HG03060 (cell line): ENCODE measurements around the gene GPI.

Experiments used
- ATAC-seq: cut with Tn5 transposase; IDR thresholded peaks from one replicate; pipeline ENCODE4 v1.9.1; 2021; ENCODE audit warnings: low read depth, moderate number of reproducible peaks; ENCODE audit not compliant: unreplicated experiment

Gene GPI

DNA sequence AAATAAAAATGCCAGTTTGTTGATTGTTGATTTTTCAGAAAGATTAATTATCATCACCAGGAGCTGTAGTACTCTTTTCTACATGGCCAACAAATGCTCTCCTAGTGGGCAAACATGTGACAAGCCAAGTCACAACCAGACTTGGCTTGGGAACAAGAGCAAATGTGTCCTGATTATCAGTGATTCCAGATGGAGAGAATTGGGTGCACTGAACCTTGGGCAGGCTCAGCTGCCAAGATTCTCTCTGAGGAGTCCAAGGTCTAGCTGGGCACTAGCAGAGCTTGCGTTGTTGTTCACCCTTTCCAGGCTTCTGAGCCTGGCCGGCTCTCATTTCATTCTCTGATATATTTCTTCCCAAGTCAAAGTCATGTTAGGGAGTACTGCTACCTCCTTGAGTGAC, 27.3 kb upstream of the GPI start:
- no peak for ATAC-seq

DNA sequence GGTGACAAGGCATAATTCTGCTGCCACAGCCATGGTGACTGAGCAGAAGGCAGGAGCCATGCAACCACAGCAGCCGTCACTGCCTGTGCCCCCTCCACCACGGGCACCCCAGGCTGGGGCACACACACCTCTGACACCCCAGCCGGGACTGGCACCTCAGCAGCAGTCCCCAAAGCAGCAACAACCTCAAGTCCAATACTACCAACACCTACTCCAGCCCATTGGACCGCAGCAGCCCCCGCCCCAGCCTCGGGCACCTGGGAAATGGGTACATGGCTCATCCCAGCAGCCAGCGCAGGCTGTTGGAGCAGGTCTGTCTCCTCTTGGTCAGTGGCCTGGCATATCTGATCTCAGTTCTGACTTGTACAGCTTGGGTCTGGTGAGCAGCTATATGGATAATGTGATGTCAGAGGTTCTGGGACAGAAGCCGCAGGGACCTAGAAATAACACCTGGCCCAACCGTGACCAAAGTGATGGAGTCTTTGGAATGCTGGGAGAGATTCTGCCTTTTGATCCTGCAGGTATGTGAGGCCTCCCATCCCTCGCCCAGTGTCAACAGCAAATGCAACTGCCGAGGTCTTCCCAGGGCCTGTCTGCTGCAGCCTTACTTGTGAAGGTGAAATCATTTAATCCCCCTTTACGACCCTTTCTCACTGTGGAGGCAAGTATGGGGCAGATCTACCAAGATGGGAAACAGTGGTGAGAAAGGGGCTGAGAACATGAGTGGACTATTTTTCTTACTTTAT, 22.9 kb upstream of the GPI start:
- ATAC-seq = no peak

GRCh38 chr19:34343751-34344150, 21.2 kb upstream of the GPI start:
- ATAC-seq = no peak

DNA sequence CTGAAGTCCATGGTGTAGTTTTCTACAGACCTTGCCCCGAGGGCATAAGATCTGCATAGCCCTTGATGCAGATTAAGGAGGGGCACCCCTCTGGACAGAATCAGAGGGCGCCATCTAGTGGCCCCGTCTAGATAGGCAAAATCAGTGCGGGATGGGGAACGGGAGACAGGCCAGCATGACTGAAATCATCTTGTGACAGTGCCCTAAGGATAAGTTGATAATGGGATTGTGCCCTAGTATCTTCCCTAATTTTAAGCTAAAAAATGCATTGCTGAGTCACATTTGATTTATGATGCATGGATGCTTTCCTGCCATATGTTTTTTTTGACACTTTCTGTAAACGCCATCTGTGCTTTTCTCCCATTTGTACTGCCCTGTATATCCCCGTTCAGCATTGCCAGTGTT, 19.0 kb upstream of the GPI start:
- ATAC-seq = no peak

DNA sequence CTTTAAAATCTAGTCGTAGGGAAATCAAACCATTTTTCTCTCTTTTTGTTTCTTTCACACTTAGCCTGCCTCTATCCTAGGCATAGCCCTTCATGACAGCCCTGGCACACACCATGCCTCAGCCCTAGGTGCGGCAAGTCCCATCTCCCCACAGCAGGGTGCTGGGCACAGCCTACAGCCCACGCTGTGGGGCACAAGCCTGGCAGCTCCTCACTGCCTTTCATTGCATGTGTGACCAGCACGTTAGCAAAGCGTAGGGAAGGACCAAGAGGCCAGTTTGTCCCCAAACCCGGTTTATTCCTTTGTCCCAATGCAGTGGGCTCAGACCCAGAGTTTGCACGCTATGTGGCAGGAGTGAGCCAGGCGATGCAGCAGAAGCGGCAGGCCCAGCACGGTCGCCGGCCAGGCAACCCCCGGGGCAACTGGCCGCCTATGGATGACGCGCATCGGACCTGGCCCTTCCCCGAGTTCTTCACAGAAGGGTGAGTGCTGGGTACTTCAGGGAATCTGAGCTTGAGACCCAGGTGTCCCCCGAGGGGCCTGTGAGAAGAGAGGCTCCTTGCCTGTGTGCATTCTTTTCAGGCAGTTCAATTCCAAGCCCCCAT, 17.3 kb upstream of the GPI start:
- no peak for ATAC-seq

DNA sequence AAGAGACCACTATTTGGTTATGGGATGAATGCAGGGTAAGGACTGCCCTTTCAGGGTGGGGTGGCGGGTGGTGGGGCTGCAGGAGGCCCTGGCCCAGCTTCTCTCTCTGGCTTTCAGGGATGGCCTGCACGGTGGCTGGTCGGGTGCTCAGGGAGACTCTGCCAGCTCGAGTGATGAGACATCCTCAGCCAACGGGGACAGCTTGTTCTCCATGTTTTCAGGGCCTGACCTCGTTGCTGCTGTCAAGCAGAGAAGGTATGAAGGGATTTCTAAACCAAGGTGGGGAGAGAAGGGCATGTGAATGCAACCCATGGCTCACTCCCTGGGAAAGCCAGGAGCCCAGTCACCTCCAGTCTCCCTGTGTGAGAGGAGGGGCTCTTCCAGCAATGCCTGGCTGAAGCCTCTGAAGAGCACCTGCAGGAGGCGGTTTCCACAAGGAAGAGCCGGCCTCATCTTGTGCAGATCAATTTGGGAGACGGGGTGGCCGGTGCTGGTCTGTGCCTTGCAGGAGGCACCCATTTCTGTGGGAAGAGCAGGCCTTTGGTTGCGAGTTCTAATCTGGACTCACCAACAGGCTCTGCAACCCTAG, 16.0 kb upstream of the GPI start:
- no peak for ATAC-seq

- ATAC-seq = no peak
Measured at GRCh38 chr19:34350161-34350561, 14.8 kb upstream of the GPI start.

DNA sequence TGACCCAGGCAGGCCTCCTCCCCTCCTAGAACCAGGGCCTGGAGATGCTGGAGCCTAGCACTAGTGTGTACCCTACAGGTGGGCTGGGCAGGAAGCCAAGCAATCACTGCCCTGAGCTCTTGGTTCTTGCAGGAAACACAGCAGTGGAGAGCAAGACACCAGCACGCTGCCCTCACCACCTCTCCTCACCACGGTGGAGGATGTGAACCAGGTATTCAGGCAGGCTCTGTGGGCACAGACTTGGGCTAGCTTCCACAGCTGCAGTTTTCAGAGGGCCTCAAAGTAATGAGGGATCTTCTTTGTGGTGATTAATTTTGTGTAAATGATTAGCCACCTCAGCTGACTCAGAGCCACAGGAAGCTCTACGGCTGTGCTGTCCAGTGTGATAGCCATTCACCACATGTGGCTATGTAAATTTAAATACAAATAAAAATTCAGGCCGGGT, 13.6 kb upstream of the GPI start:
- no peak for ATAC-seq

- ATAC-seq = no peak
Measured at GRCh38 chr19:34353546-34353945, 11.4 kb upstream of the GPI start.

- ATAC-seq = no peak
Measured at GRCh38 chr19:34355201-34355600, 9.8 kb upstream of the GPI start.

- no peak for ATAC-seq
Measured at GRCh38 chr19:34356875-34357274, 8.1 kb upstream of the GPI start.

DNA sequence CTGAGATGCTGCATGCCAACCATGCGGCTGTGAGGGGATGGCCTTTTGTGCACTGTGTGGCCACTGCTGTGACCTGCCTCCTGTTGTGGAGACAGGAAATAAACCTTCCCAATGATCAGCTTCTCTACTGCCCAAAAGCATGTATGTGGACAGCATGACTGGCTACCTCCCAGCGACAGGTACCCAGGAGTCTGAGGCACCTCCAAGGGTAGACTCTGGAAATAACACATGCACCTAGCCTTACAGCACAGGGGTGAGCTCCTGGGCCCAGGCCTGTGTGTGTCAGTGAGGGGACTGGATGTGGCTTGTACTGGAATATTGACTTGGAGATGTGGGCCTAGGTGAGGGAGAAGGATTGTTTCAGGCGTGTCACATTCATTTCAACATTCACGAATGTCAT, 7.6 kb upstream of the GPI start:
- no peak for ATAC-seq

DNA sequence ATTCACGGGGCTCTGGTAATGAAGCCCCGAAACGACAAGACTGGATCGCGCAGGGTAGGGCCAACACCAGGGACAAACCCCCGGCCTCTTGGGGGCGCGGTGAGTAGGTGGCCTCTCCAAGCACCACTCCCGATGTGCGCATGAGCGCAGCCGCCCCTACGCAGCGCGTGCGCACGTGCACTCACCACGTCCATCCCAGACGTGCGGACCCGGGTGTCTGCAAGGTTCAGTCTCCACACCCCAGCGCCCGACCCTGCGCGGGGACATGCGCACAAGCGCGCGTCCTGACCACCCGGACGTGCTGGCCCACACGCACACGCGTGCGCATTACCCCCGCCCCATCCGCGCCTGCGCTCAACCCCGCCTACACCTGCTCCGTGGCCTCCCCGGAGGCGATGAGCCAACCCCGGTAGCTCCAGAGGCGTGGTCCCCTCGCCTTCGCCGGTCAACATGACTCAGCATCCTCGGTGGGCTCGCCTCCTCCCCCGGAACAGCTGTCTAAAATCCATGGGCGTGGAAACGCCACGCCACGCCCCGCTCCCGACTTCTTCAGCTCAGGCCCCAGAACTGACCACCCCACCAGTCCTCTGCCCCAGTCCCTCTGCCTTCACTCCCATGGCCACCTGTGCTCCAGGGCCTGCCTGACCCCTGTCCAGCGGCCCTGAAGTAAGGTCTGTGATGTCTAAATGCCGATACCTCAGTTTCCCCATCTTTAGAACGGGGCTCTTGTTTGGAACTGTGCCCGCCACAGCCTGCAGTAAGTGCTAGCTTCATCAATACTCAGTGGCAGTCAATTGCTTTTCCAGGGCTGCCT, 5.6 kb upstream of the GPI start:
- peak; percentile 84 for ATAC-seq

DNA sequence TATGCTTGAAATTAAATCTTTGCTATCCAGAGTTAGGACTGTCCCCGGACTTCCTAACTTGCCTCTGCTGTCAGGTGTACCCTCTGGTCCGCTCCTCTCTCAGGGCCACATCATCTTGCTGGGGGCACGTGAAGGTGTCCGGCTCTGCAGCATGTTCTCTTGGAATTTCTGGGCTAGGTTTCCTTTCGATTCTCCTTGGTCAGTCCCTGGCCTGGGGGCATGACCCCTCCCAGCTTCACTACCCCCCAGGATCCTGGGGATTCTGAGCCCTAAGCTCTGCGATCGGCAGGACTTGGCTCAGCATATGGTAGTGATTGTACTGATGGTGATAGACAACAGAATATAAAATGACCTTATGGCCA, 5.1 kb upstream of the GPI start:
- no peak for ATAC-seq

GRCh38 chr19:34360354-34360909, 4.6 kb upstream of the GPI start:
- ATAC-seq = no peak

DNA sequence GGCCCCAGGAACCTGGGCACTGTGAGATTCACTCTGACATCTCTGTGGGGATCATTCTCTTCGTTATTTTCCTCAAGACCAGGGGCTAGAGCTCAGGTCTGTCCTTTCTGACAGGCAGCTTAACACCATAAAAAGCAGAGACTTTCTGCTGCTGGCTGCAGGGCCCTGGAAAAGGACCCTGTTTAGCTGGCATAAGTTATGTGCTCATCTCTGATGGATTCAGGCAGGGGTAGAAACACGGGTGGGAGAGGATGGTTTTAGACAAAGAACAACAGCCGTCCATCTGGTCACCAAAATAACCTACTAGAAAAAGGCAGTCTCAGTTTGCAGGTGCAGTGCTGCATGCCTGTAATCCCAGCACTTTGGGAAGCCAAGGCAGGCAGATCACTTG, 2.3 kb upstream of the GPI start:
- no peak for ATAC-seq

- ATAC-seq = no peak
Measured at GRCh38 chr19:34363094-34363493, 1.9 kb upstream of the GPI start.

DNA sequence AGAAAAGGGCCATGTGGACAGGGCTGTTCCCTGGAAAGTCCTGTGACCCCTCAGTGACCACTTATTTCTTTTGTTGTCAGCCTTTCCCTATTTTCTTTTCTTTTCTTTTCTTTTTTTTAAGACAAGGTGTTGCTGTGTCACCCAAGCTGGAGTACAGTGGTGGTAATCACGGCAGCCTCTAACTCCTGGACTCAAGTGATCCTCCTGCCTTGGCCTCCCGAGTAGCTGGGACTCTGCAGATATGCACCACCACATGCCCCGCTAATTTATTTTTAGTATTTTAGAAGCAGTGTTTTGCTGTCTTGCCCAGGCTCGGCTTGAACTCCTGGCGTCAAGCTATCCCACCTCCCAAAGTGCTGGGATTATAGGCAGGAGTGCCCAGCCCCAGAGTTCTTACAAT, 1.1 kb upstream of the GPI start:
- ATAC-seq = no peak

GRCh38 chr19:34364462-34364829, 550 bp upstream of the GPI start:
- no peak for ATAC-seq

DNA sequence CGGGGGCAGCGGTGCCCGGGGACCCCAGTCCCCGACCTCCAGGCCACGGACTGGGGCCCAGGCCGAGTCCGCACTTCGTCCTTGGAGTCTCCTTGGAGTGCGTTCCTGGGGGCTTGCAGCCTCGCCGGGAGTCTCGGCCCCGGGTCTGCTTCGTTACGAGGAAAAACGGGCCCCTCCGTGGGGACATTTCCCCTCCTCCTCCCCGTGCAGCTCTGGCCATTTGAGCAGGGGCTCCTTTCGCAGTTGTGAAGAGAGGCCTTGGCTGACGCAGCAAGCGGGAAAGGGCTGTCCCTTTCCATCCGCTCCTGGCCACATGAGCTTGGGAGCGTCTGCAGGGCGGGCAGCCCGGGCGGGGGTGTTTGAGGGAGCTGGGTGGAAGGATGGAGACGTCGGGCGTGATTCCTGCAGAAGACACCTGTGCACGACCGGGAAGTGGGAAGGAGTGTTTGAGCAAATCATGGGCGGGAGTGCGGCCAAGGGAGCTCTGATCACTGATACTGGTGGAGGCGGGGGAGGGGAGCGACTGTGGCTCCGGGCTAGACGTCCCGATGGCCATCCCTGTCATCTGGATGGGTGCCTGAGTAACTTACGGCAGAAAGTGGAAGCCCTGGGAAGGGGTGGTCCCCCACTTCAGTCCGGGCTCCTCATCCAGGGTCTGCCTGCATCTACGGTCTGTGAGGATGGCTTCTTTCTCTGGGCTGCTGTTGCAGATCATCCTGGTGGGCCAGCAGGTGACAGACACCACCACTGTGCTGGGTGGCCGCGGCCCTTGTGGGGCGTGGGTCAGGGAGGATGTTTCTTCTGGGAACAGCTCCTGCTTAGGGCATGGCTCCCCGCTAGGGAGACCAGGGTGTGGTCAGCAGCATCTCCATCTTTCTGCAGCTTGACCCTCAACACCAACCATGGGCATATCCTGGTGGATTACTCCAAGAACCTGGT, 736 bp downstream of the GPI start:
- ATAC-seq = no peak
